WTC11 (cell line): Measurements from ENCODE around the gene IFIT3. TPM values are rescaled to one million over a fixed set of nuclear protein-coding genes. Genes with fewer than 3 reads are reported as not detected.
"Not testable (repeated sequence)": the region's sequence is repeated elsewhere in the genome, so short reads cannot be mapped to it uniquely, and the experiment has no call there.

Experiments used
- ATAC-seq: fragments of 200-7000 bp; cut with Tn5 transposase; 2 replicates; pipeline ENCODE4 v1.10.0; 2021; ENCODE audit warnings: mild to moderate bottlenecking, moderate library complexity
- CTCF ChIA-PET: fragments of 300-600 bp; sonication (Branson Sonifier 250); formaldehyde crosslinking; loops from one replicate; lab custom pipeline; 2021; ENCODE audit warnings: antibody characterized with exemption; lab: Charles Lee
- POLR2A ChIA-PET: fragments of 350-600 bp; sonication (Branson Sonifier 250); formaldehyde crosslinking; loops from one replicate; lab custom pipeline; 2021; ENCODE audit warnings: antibody characterized with exemption; lab: Charles Lee
- DNase-seq: peaks from one replicate; pipeline ENCODE4 v3.0.0; 2021; ENCODE audit warnings: low spot score
- H3K27ac Mint-ChIP-seq: 2 replicates; pipeline ENCODE4 v1.8.0; 2021; ENCODE audit warnings: mixed read lengths
- H3K27me3 Mint-ChIP-seq: 2 replicates; pipeline ENCODE4 v1.8.0; 2021; ENCODE audit warnings: low read depth, mild to moderate bottlenecking, moderate library complexity, mixed read lengths
- H3K36me3 Mint-ChIP-seq: 2 replicates; pipeline ENCODE4 v1.8.0; 2021; ENCODE audit warnings: mixed read lengths
- H3K4me1 Mint-ChIP-seq: 2 replicates; pipeline ENCODE4 v1.8.0; 2022; ENCODE audit warnings: mixed read lengths
- H3K4me3 Mint-ChIP-seq: 2 replicates; pipeline ENCODE4 v1.8.0; 2021; ENCODE audit warnings: mild to moderate bottlenecking, moderate library complexity, mixed read lengths
- H3K9me3 Mint-ChIP-seq: 2 replicates; pipeline ENCODE4 v1.8.0; 2021; ENCODE audit warnings: mixed read lengths
- E2F4 ChIP-seq: sonication (generic); formaldehyde crosslinking; IDR thresholded peaks from 2 replicates; pipeline ENCODE4 v1.8.1; 2022; ENCODE audit warnings: low read depth, mild to moderate bottlenecking, moderate library complexity, missing genetic modification reagents, borderline replicate concordance
- total RNA-seq: library from RNA; stranded (reverse); gene quantifications from 3 replicates; pipeline ENCODE4 v1.2.3, GENCODE V29; 2021
- TF ChIP-seq, protein P1 (sequence below): sonication (generic); formaldehyde crosslinking; IDR thresholded peaks from 2 replicates; pipeline ENCODE4 v1.8.1; 2022; ENCODE audit warnings: missing genetic modification reagents, borderline replicate concordance
- TF ChIP-seq, protein P2 (sequence below): sonication (generic); formaldehyde crosslinking; IDR thresholded peaks from 2 replicates; pipeline ENCODE4 v1.8.1; 2023; ENCODE audit warnings: mild to moderate bottlenecking, missing genetic modification reagents, moderate library complexity
- TF ChIP-seq, protein P3 (sequence below): fragments of 250-450 bp; sonication (Bioruptor Pico); IDR thresholded peaks from 2 replicates; pipeline ENCODE4 v1.9.0; 2021; ENCODE audit warnings: moderate library complexity, mild to moderate bottlenecking, inconsistent platforms, borderline replicate concordance
- TF ChIP-seq, protein P4 (sequence below): sonication (generic); formaldehyde crosslinking; IDR thresholded peaks from 2 replicates; pipeline ENCODE4 v1.8.0; 2023; ENCODE audit warnings: missing genetic modification reagents, mild to moderate bottlenecking, borderline replicate concordance

IFIT3 gene
- total RNA-seq, 1 experiment from 2014 or later = 0.42 TPM

DNA sequence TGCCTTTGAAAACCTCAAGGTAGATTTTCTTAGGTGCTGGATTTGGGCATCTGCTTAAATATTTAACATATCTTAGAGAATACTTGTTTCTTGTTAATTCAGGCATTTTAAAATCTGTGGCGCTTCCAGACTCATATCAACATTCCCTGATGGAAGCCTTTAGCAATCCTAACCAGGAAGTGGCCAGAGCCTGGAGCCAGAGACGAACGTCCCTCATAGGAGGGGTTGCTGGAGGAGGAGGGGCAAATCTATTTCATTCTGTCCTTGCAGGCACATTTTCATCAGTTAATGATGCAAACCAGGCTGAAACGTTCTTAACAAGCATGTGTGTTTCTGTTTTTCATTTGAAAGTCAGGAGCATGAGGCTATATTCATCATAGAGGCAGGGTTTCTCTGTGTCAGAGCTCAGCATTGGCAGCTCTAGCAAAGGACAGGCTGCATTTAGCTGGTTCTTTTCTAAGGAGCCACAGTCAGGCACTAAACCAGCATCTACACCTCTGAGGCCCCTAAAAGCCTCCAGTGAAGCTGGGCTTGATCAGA, 43.8 kb upstream of the IFIT3 start (continued):
- TF ChIP-seq, protein P1, sequence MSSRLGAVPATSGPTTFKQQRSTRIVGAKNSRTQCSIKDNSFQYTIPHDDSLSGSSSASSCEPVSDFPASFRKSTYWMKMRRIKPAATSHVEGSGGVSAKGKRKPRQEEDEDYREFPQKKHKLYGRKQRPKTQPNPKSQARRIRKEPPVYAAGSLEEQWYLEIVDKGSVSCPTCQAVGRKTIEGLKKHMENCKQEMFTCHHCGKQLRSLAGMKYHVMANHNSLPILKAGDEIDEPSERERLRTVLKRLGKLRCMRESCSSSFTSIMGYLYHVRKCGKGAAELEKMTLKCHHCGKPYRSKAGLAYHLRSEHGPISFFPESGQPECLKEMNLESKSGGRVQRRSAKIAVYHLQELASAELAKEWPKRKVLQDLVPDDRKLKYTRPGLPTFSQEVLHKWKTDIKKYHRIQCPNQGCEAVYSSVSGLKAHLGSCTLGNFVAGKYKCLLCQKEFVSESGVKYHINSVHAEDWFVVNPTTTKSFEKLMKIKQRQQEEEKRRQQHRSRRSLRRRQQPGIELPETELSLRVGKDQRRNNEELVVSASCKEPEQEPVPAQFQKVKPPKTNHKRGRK (CRISPR knock-in tag) = no peak

GRCh38 chr10:89284711-89285110, 43.1 kb upstream of the IFIT3 start:
- POLR2A ChIA-PET, DNase-seq, H3K4me3 Mint-ChIP-seq, H3K27me3 Mint-ChIP-seq, ATAC-seq, H3K27ac Mint-ChIP-seq: not testable (repeated sequence)
- Mint-ChIP-seq H3K9me3 (peaks cover 18% of the 10 kb centered on the region), H3K4me1 (peaks cover 23% of the 10 kb centered on the region), H3K36me3 (peaks cover 18% of the 10 kb centered on the region)
- CTCF ChIA-PET = interaction anchor here (0.9 to 2.4 kb wide), 3 partner anchors 20 to 85 kb away, joined by 3 to 9 read pairs (median 4); no protein-coding TSS in a partner anchor

DNA sequence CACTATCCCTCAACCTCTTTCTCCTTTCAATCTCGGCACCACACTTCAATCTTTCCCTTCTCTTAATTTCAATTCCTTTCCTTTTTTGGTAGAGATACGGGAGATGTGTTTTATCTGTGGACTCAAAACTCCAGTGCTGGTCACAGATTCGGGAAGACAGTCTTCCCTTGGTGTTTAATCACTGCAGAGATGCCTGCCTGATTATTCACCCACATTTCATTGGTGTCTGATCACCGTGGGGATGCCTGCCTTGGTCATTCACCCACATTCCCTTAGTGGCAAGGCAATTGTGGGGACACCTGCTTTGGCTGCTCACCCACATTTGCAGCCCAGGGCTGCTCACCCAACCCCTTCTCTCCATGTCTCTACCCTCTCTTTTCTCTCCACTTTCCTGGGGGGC, 42.5 kb upstream of the IFIT3 start:
- H3K4me3 Mint-ChIP-seq, H3K27ac Mint-ChIP-seq, POLR2A ChIA-PET, H3K27me3 Mint-ChIP-seq, DNase-seq, ATAC-seq: not testable (repeated sequence)
- peaks cover 22% of the 10 kb centered on the region for H3K4me1 Mint-ChIP-seq
- CTCF ChIA-PET = interaction anchor here (1.2 to 2.4 kb wide), 2 partner anchors 68 to 84 kb away, joined by 4 to 9 read pairs; no protein-coding TSS in a partner anchor
- peaks cover 18% of the 10 kb centered on the region for H3K9me3 Mint-ChIP-seq
- H3K36me3 Mint-ChIP-seq = peaks cover 18% of the 10 kb centered on the region

- no peaks in the 10 kb centered on the region for H3K4me1 Mint-ChIP-seq
- TF ChIP-seq, protein P2, sequence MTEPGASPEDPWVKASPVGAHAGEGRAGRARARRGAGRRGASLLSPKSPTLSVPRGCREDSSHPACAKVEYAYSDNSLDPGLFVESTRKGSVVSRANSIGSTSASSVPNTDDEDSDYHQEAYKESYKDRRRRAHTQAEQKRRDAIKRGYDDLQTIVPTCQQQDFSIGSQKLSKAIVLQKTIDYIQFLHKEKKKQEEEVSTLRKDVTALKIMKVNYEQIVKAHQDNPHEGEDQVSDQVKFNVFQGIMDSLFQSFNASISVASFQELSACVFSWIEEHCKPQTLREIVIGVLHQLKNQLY (CRISPR knock-in tag) = no peak
- TF ChIP-seq E2F4 (CRISPR knock-in tag) = no peak
- TF ChIP-seq, protein P3, sequence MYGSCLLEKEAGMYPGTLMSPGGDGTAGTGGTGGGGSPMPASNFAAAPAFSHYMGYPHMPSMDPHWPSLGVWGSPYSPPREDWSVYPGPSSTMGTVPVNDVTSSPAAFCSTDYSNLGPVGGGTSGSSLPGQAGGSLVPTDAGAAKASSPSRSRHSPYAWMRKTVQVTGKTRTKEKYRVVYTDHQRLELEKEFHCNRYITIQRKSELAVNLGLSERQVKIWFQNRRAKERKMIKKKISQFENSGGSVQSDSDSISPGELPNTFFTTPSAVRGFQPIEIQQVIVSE = no peak
- TF ChIP-seq, protein P4, sequence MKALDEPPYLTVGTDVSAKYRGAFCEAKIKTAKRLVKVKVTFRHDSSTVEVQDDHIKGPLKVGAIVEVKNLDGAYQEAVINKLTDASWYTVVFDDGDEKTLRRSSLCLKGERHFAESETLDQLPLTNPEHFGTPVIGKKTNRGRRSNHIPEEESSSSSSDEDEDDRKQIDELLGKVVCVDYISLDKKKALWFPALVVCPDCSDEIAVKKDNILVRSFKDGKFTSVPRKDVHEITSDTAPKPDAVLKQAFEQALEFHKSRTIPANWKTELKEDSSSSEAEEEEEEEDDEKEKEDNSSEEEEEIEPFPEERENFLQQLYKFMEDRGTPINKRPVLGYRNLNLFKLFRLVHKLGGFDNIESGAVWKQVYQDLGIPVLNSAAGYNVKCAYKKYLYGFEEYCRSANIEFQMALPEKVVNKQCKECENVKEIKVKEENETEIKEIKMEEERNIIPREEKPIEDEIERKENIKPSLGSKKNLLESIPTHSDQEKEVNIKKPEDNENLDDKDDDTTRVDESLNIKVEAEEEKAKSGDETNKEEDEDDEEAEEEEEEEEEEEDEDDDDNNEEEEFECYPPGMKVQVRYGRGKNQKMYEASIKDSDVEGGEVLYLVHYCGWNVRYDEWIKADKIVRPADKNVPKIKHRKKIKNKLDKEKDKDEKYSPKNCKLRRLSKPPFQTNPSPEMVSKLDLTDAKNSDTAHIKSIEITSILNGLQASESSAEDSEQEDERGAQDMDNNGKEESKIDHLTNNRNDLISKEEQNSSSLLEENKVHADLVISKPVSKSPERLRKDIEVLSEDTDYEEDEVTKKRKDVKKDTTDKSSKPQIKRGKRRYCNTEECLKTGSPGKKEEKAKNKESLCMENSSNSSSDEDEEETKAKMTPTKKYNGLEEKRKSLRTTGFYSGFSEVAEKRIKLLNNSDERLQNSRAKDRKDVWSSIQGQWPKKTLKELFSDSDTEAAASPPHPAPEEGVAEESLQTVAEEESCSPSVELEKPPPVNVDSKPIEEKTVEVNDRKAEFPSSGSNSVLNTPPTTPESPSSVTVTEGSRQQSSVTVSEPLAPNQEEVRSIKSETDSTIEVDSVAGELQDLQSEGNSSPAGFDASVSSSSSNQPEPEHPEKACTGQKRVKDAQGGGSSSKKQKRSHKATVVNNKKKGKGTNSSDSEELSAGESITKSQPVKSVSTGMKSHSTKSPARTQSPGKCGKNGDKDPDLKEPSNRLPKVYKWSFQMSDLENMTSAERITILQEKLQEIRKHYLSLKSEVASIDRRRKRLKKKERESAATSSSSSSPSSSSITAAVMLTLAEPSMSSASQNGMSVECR (CRISPR knock-in tag) = no peak
- TF ChIP-seq, all 79 proteins: peak for 0
- DNase-seq (no peak), ATAC-seq (no peak)
- no peak overlapping the region for H3K4me3 Mint-ChIP-seq
- H3K36me3 Mint-ChIP-seq = no peaks in the 10 kb centered on the region
- H3K27ac Mint-ChIP-seq = no peak overlapping the region
- CTCF ChIA-PET = interaction anchor here (1.2 to 2.7 kb wide), 2 partner anchors 75 to 95 kb away, joined by 5 to 10 read pairs; no protein-coding TSS in a partner anchor
- no peaks in the 10 kb centered on the region for H3K27me3 Mint-ChIP-seq
- POLR2A ChIA-PET = no interaction called here
- no peaks in the 10 kb centered on the region; the same call in 1 of the 2 replicates for H3K9me3 Mint-ChIP-seq
These were observed 33.0 kb upstream of the IFIT3 start for GRCh38 chr10:89294721-89295239.
